ENCODE data around the gene TTLL8.

GRCh38 chr22:49995041-49995360 is 63.1 kb downstream of the TTLL8 start:
- TF ChIP-seq REST (IDR thresholded peaks at IDR 0.05) (no peak), CTCF (IDR thresholded peaks at IDR 0.05; ENCODE audit: low read depth, low read length, missing input control) (no peak), MAX (IDR thresholded peaks at IDR 0.05) (no peak), RAD21 (IDR thresholded peaks at IDR 0.05) (no peak), EGR1 (IDR thresholded peaks at IDR 0.05; ENCODE audit: low read depth in 2 of 2) (no peak), TAF1 (conservative IDR thresholded peaks at IDR 0.05) (no peak), GABPA (IDR thresholded peaks at IDR 0.05 in 1 of 2, conservative IDR thresholded peaks at IDR 0.05 in 1 of 2) (no peak), YY1 (IDR thresholded peaks at IDR 0.05) (no peak), JUND (IDR thresholded peaks at IDR 0.05) (no peak), RXRA (IDR thresholded peaks at IDR 0.05) (no peak), FOXA2 (IDR thresholded peaks at IDR 0.05) (no peak), SP1 (IDR thresholded peaks at IDR 0.05) (no peak)
